ENCODE measurements around the gene TAF3. TPM values are rescaled to one million over a fixed set of nuclear protein-coding genes. Genes with fewer than 3 reads are reported as not detected.

The TAF3 gene
- polyA plus RNA-seq, 1 donor, result 12.1 TPM

- DNase-seq, result peak; percentile 24
Observed at GRCh38 chr10:8034466-8035005, 216.2 kb downstream of the TAF3 start.

- peak; percentile 51 for DNase-seq
Observed at GRCh38 chr10:8035006-8035640, 216.8 kb downstream of the TAF3 start.

GRCh38 chr10:8035641-8036470 lies 217.6 kb downstream of the TAF3 start:
- peak; percentile 15 for DNase-seq

- peak; percentile 1 for DNase-seq
Observed at GRCh38 chr10:8036506-8037198, 218.3 kb downstream of the TAF3 start.

GRCh38 chr10:8037199-8037801 lies 219.0 kb downstream of the TAF3 start:
- DNase-seq, result peak; percentile 7

- DNase-seq, result no peak
Observed at GRCh38 chr10:8037941-8038894, 219.9 kb downstream of the TAF3 start.

GRCh38 chr10:8039321-8039881 lies 221.1 kb downstream of the TAF3 start:
- no peak for DNase-seq

GRCh38 chr10:8040651-8041050 lies 222.3 kb downstream of the TAF3 start:
- no peak for DNase-seq

GRCh38 chr10:8041284-8041991 lies 223.1 kb downstream of the TAF3 start:
- DNase-seq, result no peak

GRCh38 chr10:8041992-8042720 lies 223.9 kb downstream of the TAF3 start:
- no peak for DNase-seq

GRCh38 chr10:8042721-8043568 lies 224.6 kb downstream of the TAF3 start:
- no peak for DNase-seq

- DNase-seq, result no peak
Observed at GRCh38 chr10:8043569-8044306, 225.4 kb downstream of the TAF3 start.

GRCh38 chr10:8044331-8044907 lies 226.1 kb downstream of the TAF3 start:
- no peak for DNase-seq

GRCh38 chr10:8044908-8045725 lies 226.8 kb downstream of the TAF3 start:
- DNase-seq, result no peak

GRCh38 chr10:8045726-8046494 lies 227.6 kb downstream of the TAF3 start:
- DNase-seq, result no peak

All from left kidney (tissue), 2 donors.